ENCODE results near the gene SYDE2.
"Not testable (repeated sequence)": the region's sequence is repeated elsewhere in the genome, so short reads cannot be mapped to it uniquely, and the experiment has no call there.

SYDE2 gene

GRCh38 chr1:85216697-85217096 lies 15.9 kb upstream of the SYDE2 start:
- DNase-seq (ENCODE audit: insufficient read length, low spot score): no peak
- FAIRE-seq: no peak

- no peak for DNase-seq (ENCODE audit: insufficient read length, low spot score)
- no peak for FAIRE-seq
Observed at GRCh38 chr1:85214654-85215053, 13.8 kb upstream of the SYDE2 start.

GRCh38 chr1:85208488-85208887 lies 7.7 kb upstream of the SYDE2 start:
- DNase-seq (ENCODE audit: insufficient read length, low spot score): no peak
- FAIRE-seq: no peak

GRCh38 chr1:85203573-85204171 lies 2.9 kb upstream of the SYDE2 start:
- DNase-seq (ENCODE audit: insufficient read length, low spot score) (no peak), FAIRE-seq (no peak)

- no peak for FAIRE-seq
- DNase-seq (ENCODE audit: insufficient read length, low spot score): no peak
Observed at GRCh38 chr1:85202864-85203255, 2.0 kb upstream of the SYDE2 start.

- DNase-seq (ENCODE audit: insufficient read length, low spot score) (no peak), FAIRE-seq (no peak)
Observed at GRCh38 chr1:85202092-85202863, 1.5 kb upstream of the SYDE2 start.

- DNase-seq (ENCODE audit: insufficient read length, low spot score) (peak; percentile 69), FAIRE-seq (peak; percentile 51)
Observed at GRCh38 chr1:85201340-85202091, 700 bp upstream of the SYDE2 start.

- FAIRE-seq: no peak
- DNase-seq (ENCODE audit: insufficient read length, low spot score): no peak
Observed at GRCh38 chr1:85199667-85200462, 951 bp downstream of the SYDE2 start.

GRCh38 chr1:85198864-85199263 lies 2.0 kb downstream of the SYDE2 start:
- FAIRE-seq (no peak), DNase-seq (ENCODE audit: insufficient read length, low spot score) (no peak)

GRCh38 chr1:85196358-85196757 lies 4.5 kb downstream of the SYDE2 start:
- FAIRE-seq (no peak), DNase-seq (ENCODE audit: insufficient read length, low spot score) (no peak)

GRCh38 chr1:85195703-85196102 lies 5.1 kb downstream of the SYDE2 start:
- DNase-seq (ENCODE audit: insufficient read length, low spot score) (no peak), FAIRE-seq (no peak)

- not testable (repeated sequence) for DNase-seq (ENCODE audit: insufficient read length, low spot score); FAIRE-seq
Observed at GRCh38 chr1:85192129-85192528, 8.7 kb downstream of the SYDE2 start.

GRCh38 chr1:85189120-85189519 lies 11.7 kb downstream of the SYDE2 start:
- FAIRE-seq (no peak), DNase-seq (ENCODE audit: insufficient read length, low spot score) (no peak)

- no peak for FAIRE-seq
- no peak for DNase-seq (ENCODE audit: insufficient read length, low spot score)
Observed at GRCh38 chr1:85188530-85188929, 12.3 kb downstream of the SYDE2 start.

GRCh38 chr1:85187021-85187420 lies 13.8 kb downstream of the SYDE2 start:
- not testable (repeated sequence) for FAIRE-seq; DNase-seq (ENCODE audit: insufficient read length, low spot score)

- FAIRE-seq: no peak
Observed at GRCh38 chr1:85184245-85184644, 16.6 kb downstream of the SYDE2 start.

GRCh38 chr1:85182700-85183099 lies 18.1 kb downstream of the SYDE2 start:
- no peak for DNase-seq (ENCODE audit: insufficient read length, low spot score)
- FAIRE-seq: no peak

More at GRCh38 chr1:85184245-85184644, 16.6 kb downstream of the SYDE2 start:
- no peak for DNase-seq (ENCODE audit: insufficient read length, low spot score)

- FAIRE-seq: no peak
- DNase-seq (ENCODE audit: insufficient read length, low spot score): no peak
Observed at GRCh38 chr1:85180869-85181268, 19.9 kb downstream of the SYDE2 start.

- FAIRE-seq: no peak
Observed at GRCh38 chr1:85179522-85179921, 21.3 kb downstream of the SYDE2 start.

GRCh38 chr1:85178396-85178795 lies 22.4 kb downstream of the SYDE2 start:
- FAIRE-seq (no peak), DNase-seq (ENCODE audit: insufficient read length, low spot score) (no peak)

More at GRCh38 chr1:85179522-85179921, 21.3 kb downstream of the SYDE2 start:
- no peak for DNase-seq (ENCODE audit: insufficient read length, low spot score)

GRCh38 chr1:85174503-85174902 lies 26.3 kb downstream of the SYDE2 start:
- FAIRE-seq: no peak
- no peak for DNase-seq (ENCODE audit: insufficient read length, low spot score)
